Left hindlimb (tissue), 1 donor: ENCODE measurements around the gene RTN3.
"Not testable (repeated sequence)": the region's sequence is repeated elsewhere in the genome, so short reads cannot be mapped to it uniquely, and the experiment has no call there.

Source experiments
- DNase-seq: peaks from one replicate; pipeline ENCODE4 v3.0.0-alpha.2; 2018

Gene RTN3

GRCh38 chr11:63682066-63683021 lies 1.0 kb downstream of the RTN3 start:
- DNase-seq: peak; percentile 41

- DNase-seq: no peak
Measured at GRCh38 chr11:63683133-63683991, 2.1 kb downstream of the RTN3 start.

- not testable (repeated sequence) for DNase-seq
Measured at GRCh38 chr11:63685158-63685721, 3.9 kb downstream of the RTN3 start.

GRCh38 chr11:63686926-63687325 lies 5.6 kb downstream of the RTN3 start:
- DNase-seq: no peak

- no peak for DNase-seq
Measured at GRCh38 chr11:63687845-63688244, 6.5 kb downstream of the RTN3 start.

- no peak for DNase-seq
Measured at GRCh38 chr11:63694596-63694995, 13.3 kb downstream of the RTN3 start.

GRCh38 chr11:63698976-63699733 lies 17.9 kb downstream of the RTN3 start:
- DNase-seq: no peak

- DNase-seq: no peak
Measured at GRCh38 chr11:63699896-63700295, 18.6 kb downstream of the RTN3 start.

GRCh38 chr11:63705526-63705925 lies 24.2 kb downstream of the RTN3 start:
- no peak for DNase-seq

- no peak for DNase-seq
Measured at GRCh38 chr11:63708764-63709163, 27.5 kb downstream of the RTN3 start.

GRCh38 chr11:63709336-63709884 lies 28.1 kb downstream of the RTN3 start:
- no peak for DNase-seq

- no peak for DNase-seq
Measured at GRCh38 chr11:63710476-63711217, 29.3 kb downstream of the RTN3 start.

- no peak for DNase-seq
Measured at GRCh38 chr11:63711838-63712237, 30.5 kb downstream of the RTN3 start.

- no peak for DNase-seq
Measured at GRCh38 chr11:63713766-63714165, 32.5 kb downstream of the RTN3 start.

- no peak for DNase-seq
Measured at GRCh38 chr11:63716046-63716445, 34.7 kb downstream of the RTN3 start.

GRCh38 chr11:63719001-63719400 lies 37.7 kb downstream of the RTN3 start:
- no peak for DNase-seq

GRCh38 chr11:63719987-63720386 lies 38.7 kb downstream of the RTN3 start:
- DNase-seq: no peak

GRCh38 chr11:63720611-63721010 lies 39.3 kb downstream of the RTN3 start:
- no peak for DNase-seq

GRCh38 chr11:63729326-63729725 lies 48.0 kb downstream of the RTN3 start:
- no peak for DNase-seq

- no peak for DNase-seq
Measured at GRCh38 chr11:63736864-63737263, 55.6 kb downstream of the RTN3 start.

- no peak for DNase-seq
Measured at GRCh38 chr11:63737718-63738117, 56.4 kb downstream of the RTN3 start.
